Fibroblast of mammary gland (primary cell): ENCODE results near the gene WDR46.
"Not testable (repeated sequence)": the region's sequence is repeated elsewhere in the genome, so short reads cannot be mapped to it uniquely, and the experiment has no call there.

ENCODE experiments used
- DNase-seq: peaks from one replicate; pipeline ENCODE4 v3.0.0-alpha.2; 2010; ENCODE audit warnings: low read depth
- H3K4me3 ChIP-seq: 2 replicates; pipeline ENCODE4 v1.5.1; 2011; ENCODE audit warnings: low read depth, mild to moderate bottlenecking, low read length, moderate library complexity; ENCODE audit not compliant: control insufficient read depth
- TF ChIP-seq, protein P1 (sequence below): conservative IDR thresholded peaks from 2 replicates; pipeline ENCODE4 v1.5.1; 2011; ENCODE audit warnings: low read depth, low read length, inconsistent platforms; ENCODE audit not compliant: control insufficient read depth, insufficient read depth

Gene WDR46

GRCh38 chr6:33272275-33273128 lies 16.5 kb downstream of the WDR46 start:
- TF ChIP-seq, protein P1, sequence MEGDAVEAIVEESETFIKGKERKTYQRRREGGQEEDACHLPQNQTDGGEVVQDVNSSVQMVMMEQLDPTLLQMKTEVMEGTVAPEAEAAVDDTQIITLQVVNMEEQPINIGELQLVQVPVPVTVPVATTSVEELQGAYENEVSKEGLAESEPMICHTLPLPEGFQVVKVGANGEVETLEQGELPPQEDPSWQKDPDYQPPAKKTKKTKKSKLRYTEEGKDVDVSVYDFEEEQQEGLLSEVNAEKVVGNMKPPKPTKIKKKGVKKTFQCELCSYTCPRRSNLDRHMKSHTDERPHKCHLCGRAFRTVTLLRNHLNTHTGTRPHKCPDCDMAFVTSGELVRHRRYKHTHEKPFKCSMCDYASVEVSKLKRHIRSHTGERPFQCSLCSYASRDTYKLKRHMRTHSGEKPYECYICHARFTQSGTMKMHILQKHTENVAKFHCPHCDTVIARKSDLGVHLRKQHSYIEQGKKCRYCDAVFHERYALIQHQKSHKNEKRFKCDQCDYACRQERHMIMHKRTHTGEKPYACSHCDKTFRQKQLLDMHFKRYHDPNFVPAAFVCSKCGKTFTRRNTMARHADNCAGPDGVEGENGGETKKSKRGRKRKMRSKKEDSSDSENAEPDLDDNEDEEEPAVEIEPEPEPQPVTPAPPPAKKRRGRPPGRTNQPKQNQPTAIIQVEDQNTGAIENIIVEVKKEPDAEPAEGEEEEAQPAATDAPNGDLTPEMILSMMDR, result no peak
- DNase-seq, result peak; percentile 20

GRCh38 chr6:33271468-33272274 lies 17.4 kb downstream of the WDR46 start, which contains the start of the genes RPS18 and VPS52:
Gene RPS18, plus strand, starts transcription at chr6:33272075. Its CDS starts 45 bp downstream, at chr6:33272120.
Gene VPS52, minus strand, starts transcription at chr6:33271876. Its CDS starts 201 bp downstream, at chr6:33271675.
- TF ChIP-seq, protein P1, result no peak
- peak within 1 kb of the TSS; percentile 100 for H3K4me3 ChIP-seq
- peak; percentile 99 for DNase-seq

More at GRCh38 chr6:33272275-33273128, 16.5 kb downstream of the WDR46 start:
- peak overlapping the region; percentile 100 for H3K4me3 ChIP-seq

DNA sequence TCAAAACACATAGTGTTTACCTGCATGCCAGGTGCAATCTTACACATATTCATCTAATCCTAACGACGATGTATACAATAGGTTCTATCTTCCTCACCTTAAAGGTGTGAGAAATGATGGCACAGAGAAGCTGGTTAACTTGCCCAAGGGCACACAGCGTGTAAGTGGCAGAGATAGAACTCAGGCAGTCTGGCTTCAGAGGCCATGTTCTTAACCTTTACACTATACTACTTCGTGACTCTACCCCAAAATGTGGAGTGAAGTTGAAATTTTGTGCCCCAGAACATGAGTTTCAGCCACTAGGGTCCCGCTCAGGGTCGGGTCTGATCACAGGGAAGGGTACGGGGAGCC lies 17.9 kb downstream of the WDR46 start:
- TF ChIP-seq, protein P1, result no peak
- DNase-seq, result peak; percentile 28
- peak overlapping the region; percentile 100 for H3K4me3 ChIP-seq

GRCh38 chr6:33264015-33264414 lies 25.0 kb downstream of the WDR46 start:
- TF ChIP-seq, protein P1, result no peak
- no peak for DNase-seq
- no peak overlapping the region for H3K4me3 ChIP-seq

- DNase-seq, H3K4me3 ChIP-seq: not testable (repeated sequence)
Observed at GRCh38 chr6:33262490-33262889, 26.5 kb downstream of the WDR46 start.

- no peak for DNase-seq
- TF ChIP-seq, protein P1, result no peak
- H3K4me3 ChIP-seq, result no peak overlapping the region
Observed at GRCh38 chr6:33259032-33259431, 30.0 kb downstream of the WDR46 start.

GRCh38 chr6:33254591-33254990 lies 34.4 kb downstream of the WDR46 start:
- TF ChIP-seq, protein P1, result no peak
- no peak for DNase-seq
- no peak overlapping the region for H3K4me3 ChIP-seq
